GM23248 (cell line): ENCODE data around the gene CHKB.

Experiments used
- EZH2 ChIP-seq: fragments of 200-600 bp; sonication (generic); IDR thresholded peaks from 2 replicates; pipeline ENCODE4 v1.6.1; 2018; ENCODE audit warnings: antibody characterized with exemption, mild to moderate bottlenecking; ENCODE audit not compliant: insufficient read depth, poor library complexity, severe bottlenecking
- EZH2phosphoT487 ChIP-seq: fragments of 200-600 bp; sonication (generic); IDR thresholded peaks from 2 replicates; pipeline ENCODE4 v1.6.1; 2018; ENCODE audit warnings: antibody characterized with exemption, moderate library complexity, mild to moderate bottlenecking, low read depth; ENCODE audit not compliant: insufficient read depth

DNA sequence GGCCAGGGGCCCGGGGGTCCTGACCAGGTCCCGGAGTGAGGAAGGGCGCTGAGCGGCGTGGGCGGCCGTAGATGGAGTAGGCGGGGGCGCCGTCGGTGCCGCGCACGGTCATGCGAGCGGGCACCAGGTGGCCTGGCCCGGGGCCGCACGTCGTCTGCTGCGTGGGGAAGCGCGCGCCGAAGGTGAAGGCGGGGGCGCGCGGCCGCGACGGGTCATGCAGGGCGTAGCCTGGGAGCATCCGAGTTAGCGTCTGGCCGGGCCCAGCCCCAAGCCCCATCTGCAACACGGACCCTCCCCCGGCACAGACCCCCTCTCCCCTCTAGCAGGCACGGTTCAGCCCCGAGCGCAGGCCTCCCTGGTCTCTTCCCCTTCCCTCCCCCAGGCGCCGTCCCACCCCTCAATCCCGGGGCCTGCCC, 51.1 kb downstream of the CHKB start:
- TF ChIP-seq EZH2phosphoT487, result no peak
- TF ChIP-seq EZH2, result no peak
